Measurements from ENCODE around the gene STAC. TPM values are rescaled to one million over a fixed set of nuclear protein-coding genes. Genes with fewer than 3 reads are reported as not detected.

STAC gene
- total RNA-seq, 4 donors from 2014 or later, result 3.1 to 12.9 (median 11.5) TPM

DNA sequence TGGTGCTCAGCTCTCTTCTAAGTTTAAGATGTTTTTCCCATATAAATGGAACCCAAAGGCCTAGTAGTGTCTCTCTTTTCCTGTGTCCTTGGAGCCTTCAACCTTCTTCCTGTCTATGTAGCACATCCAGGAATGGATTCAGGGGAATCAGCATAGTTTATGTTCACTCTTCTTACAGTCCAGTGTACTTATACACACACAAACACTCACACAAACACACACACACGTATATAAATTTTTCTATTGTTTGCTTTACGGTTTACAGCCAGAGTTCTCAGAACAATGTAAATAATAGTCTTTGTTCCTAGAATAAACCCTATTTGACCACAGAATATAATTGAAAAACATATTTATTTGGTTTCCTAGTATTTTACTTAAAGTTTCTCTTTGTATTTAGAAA lies 36.9 kb downstream of the STAC start:
- WGBS, 2 donors (ENCODE audit: low coverage in 1 of 2), result 81 to 83% methylated on average over 2 of the region's 2 CpGs
- TF ChIP-seq, protein P1, sequence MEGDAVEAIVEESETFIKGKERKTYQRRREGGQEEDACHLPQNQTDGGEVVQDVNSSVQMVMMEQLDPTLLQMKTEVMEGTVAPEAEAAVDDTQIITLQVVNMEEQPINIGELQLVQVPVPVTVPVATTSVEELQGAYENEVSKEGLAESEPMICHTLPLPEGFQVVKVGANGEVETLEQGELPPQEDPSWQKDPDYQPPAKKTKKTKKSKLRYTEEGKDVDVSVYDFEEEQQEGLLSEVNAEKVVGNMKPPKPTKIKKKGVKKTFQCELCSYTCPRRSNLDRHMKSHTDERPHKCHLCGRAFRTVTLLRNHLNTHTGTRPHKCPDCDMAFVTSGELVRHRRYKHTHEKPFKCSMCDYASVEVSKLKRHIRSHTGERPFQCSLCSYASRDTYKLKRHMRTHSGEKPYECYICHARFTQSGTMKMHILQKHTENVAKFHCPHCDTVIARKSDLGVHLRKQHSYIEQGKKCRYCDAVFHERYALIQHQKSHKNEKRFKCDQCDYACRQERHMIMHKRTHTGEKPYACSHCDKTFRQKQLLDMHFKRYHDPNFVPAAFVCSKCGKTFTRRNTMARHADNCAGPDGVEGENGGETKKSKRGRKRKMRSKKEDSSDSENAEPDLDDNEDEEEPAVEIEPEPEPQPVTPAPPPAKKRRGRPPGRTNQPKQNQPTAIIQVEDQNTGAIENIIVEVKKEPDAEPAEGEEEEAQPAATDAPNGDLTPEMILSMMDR (IDR thresholded peaks at IDR 0.05), result no peak
- TF ChIP-seq POLR2A (IDR thresholded peaks at IDR 0.05) (no peak), EP300 (IDR thresholded peaks at IDR 0.05) (no peak), POLR2AphosphoS5 (IDR thresholded peaks at IDR 0.05) (no peak)
- no peaks in the 10 kb centered on the region for H3K4me1 ChIP-seq

DNA sequence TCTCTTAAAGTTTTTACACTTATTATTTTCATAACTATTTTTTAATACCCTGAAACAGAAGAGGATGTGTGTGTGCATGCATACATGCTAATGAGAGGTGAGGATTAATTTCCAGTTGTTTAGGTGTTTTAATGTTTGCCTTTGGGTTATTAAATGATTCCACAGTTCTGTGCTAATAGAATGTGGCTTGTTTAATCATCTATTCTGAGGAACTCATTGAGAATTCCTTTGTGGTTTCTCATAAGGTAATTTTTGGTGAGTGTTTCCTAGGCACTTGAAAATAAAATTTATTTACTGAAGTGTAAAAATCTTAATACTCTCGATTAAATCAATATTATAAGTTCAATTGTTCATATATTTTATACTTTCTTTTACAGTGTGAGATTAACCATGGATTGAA lies 38.0 kb downstream of the STAC start:
- Histone ChIP-seq H3K9me3 (peaks cover 0 to 30% (median 0%) of the 10 kb centered on the region in 3 donors), H3K27ac (no peak overlapping the region), H3K4me3 (no peak overlapping the region), H3K4me1 (no peaks in the 10 kb centered on the region), H3K36me3 (no peaks in the 10 kb centered on the region), H3K27me3 (no peaks in the 10 kb centered on the region)
- WGBS, 2 donors (ENCODE audit: low coverage in 1 of 2), result 82 to 100% methylated on average over 1 of the region's 1 CpG
- TF ChIP-seq, protein P1 (IDR thresholded peaks at IDR 0.05), result no peak
- no peak for TF ChIP-seq POLR2A (IDR thresholded peaks at IDR 0.05)
- TF ChIP-seq POLR2AphosphoS5 (IDR thresholded peaks at IDR 0.05), result no peak
- no peak for TF ChIP-seq EP300 (IDR thresholded peaks at IDR 0.05)
- ATAC-seq, result no peak

More for the DNA sequence above, 36.9 kb downstream of the STAC start:
- Histone ChIP-seq H3K4me3 (no peak overlapping the region), H3K27me3 (no peaks in the 10 kb centered on the region), H3K36me3 (no peaks in the 10 kb centered on the region), H3K27ac (no peak overlapping the region), H3K9me3 (peaks cover 0 to 30% (median 0%) of the 10 kb centered on the region in 3 donors)
- ATAC-seq, result no peak

DNA sequence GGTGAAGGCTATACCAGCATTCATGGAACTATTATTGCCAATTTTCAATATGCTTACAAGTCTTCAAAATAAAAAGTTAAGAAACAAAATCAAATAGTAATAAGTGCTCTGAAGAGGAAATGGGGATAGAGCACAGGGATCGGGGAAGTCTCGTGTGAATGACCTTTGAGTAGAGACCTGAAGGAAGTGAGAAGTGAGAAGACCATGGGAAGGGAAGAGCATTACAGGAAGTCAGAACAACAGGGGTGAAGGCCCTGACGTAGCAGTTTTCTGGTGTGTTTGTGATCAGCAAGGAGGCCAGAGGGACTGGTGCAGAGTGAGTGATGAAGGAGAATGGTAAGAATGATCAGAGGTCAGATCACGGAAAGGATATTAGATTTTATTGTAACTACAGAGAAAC lies 48.1 kb downstream of the STAC start:
- ATAC-seq, result no peak
- no peaks in the 10 kb centered on the region for H3K9me3 ChIP-seq
- H3K36me3 ChIP-seq, result no peaks in the 10 kb centered on the region
- TF ChIP-seq POLR2A (IDR thresholded peaks at IDR 0.05) (no peak), EP300 (IDR thresholded peaks at IDR 0.05) (no peak), POLR2AphosphoS5 (IDR thresholded peaks at IDR 0.05) (no peak)
- TF ChIP-seq, protein P1 (IDR thresholded peaks at IDR 0.05), result no peak
- no peaks in the 10 kb centered on the region for H3K27me3 ChIP-seq
- H3K4me1 ChIP-seq, result no peaks in the 10 kb centered on the region
- no peak overlapping the region for H3K4me3 ChIP-seq
- H3K27ac ChIP-seq, result no peak overlapping the region
- 79 to 93% methylated on average over 4 of the region's 4 CpGs for WGBS, 2 donors (ENCODE audit: low coverage in 1 of 2)

DNA sequence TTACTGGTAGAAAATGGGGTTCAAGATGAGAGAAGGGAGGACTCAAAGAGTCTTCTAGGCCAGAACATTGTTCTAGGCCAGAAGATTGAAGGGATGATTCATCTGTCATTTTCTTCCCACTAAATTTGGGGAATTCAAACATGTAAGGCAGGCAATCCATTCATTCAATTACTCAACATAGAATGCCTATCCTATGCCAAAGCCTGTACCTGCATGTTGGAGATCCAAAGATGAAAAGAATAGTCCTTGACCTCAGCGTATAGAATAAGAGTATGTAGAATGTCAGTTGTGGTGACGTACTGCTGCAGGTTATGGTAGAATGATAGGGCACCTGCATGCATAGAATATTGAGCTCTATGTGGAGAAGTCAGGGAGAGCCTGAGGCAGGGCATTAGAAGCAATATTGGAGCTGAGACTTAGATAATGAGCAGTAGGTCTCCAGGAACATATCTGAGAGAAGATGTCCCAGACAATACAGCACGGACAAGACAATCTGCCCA lies 49.7 kb downstream of the STAC start:
- Histone ChIP-seq H3K4me1 (peaks cover 0 to 8% (median 7%) of the 10 kb centered on the region in 3 donors), H3K4me3 (no peak overlapping the region), H3K27ac (no peak overlapping the region), H3K27me3 (no peaks in the 10 kb centered on the region), H3K36me3 (no peaks in the 10 kb centered on the region), H3K9me3 (no peaks in the 10 kb centered on the region)
- TF ChIP-seq, protein P1 (IDR thresholded peaks at IDR 0.05), result no peak
- TF ChIP-seq POLR2AphosphoS5 (IDR thresholded peaks at IDR 0.05) (no peak), POLR2A (IDR thresholded peaks at IDR 0.05) (no peak), EP300 (IDR thresholded peaks at IDR 0.05) (no peak)
- 97 to 100% methylated on average over 3 of the region's 3 CpGs for WGBS, 2 donors (ENCODE audit: low coverage in 1 of 2)
- ATAC-seq, result no peak

DNA sequence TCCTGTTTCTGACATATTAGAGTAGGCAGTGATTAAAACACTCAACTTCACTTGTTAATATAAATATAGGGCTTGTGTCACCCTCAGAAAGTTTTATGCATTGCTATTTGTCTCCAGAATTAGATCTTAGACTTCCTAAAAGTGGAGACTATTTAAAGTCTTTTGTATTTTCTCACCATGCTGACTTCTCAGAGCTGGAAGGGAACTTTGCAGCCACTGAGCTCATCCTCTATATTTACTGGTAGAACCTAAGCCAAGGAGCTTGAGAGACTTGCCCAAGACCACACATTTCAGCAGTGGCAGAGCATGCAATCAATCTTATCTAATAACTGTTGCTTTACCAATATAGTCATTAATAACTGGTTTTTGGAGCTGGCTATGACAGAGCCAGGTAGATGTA lies 53.2 kb downstream of the STAC start:
- Histone ChIP-seq H3K27ac (no peak overlapping the region), H3K4me3 (no peak overlapping the region), H3K27me3 (no peaks in the 10 kb centered on the region), H3K9me3 (no peaks in the 10 kb centered on the region), H3K36me3 (no peaks in the 10 kb centered on the region), H3K4me1 (peaks cover 0 to 9% (median 8%) of the 10 kb centered on the region in 3 donors)
- TF ChIP-seq, protein P1 (IDR thresholded peaks at IDR 0.05), result no peak
- TF ChIP-seq EP300 (IDR thresholded peaks at IDR 0.05), result no peak
- TF ChIP-seq POLR2A (IDR thresholded peaks at IDR 0.05), result no peak
- no peak for TF ChIP-seq POLR2AphosphoS5 (IDR thresholded peaks at IDR 0.05)
- no peak for ATAC-seq
